Glutamatergic neuron (in vitro differentiated cells): ENCODE results near the gene RASL10A. TPM values are rescaled to one million over a fixed set of nuclear protein-coding genes. Genes with fewer than 3 reads are reported as not detected.
A peak's percentile ranks its signal among the peaks of the same experiment; 100 is the strongest.

Source experiments
- DNase-seq: peaks from one replicate; pipeline ENCODE4 v3.0.0; 2022
- H3K27ac Mint-ChIP-seq: one replicate; pipeline ENCODE4 v1.8.0; 2020; ENCODE audit warnings: mild to moderate bottlenecking, mixed read lengths, inconsistent platforms; ENCODE audit not compliant: unreplicated experiment
- H3K27me3 Mint-ChIP-seq: one replicate; pipeline ENCODE4 v1.8.0; 2020; ENCODE audit warnings: mild to moderate bottlenecking, moderate library complexity, mixed read lengths, inconsistent platforms; ENCODE audit not compliant: unreplicated experiment
- H3K36me3 Mint-ChIP-seq: one replicate; pipeline ENCODE4 v1.8.0; 2020; ENCODE audit warnings: mild to moderate bottlenecking, mixed read lengths, inconsistent platforms; ENCODE audit not compliant: unreplicated experiment
- H3K4me1 Mint-ChIP-seq: one replicate; pipeline ENCODE4 v1.8.0; 2020; ENCODE audit warnings: mild to moderate bottlenecking, low read depth, mixed read lengths, inconsistent platforms; ENCODE audit not compliant: unreplicated experiment
- H3K4me3 Mint-ChIP-seq: one replicate; pipeline ENCODE4 v1.8.0; 2020; ENCODE audit warnings: mild to moderate bottlenecking, mixed read lengths, inconsistent platforms; ENCODE audit not compliant: unreplicated experiment
- H3K9me3 Mint-ChIP-seq: one replicate; pipeline ENCODE4 v1.8.0; 2020; ENCODE audit warnings: mild to moderate bottlenecking, moderate library complexity, mixed read lengths, inconsistent platforms; ENCODE audit not compliant: unreplicated experiment
- CTCF ChIP-seq: fragments of 200-600 bp; sonication (generic); IDR thresholded peaks from one replicate; pipeline ENCODE4 v1.5.0; 2021; ENCODE audit not compliant: partially characterized antibody, unreplicated experiment
- total RNA-seq: library from RNA; stranded (reverse); fragmentation: NEBNext Ultra II Directional; extraction: Animal tissue kit (Norgen Biotek cat#: 25700); gene quantifications from one replicate; pipeline ENCODE4 v1.2.1, GENCODE V29; 2021; ENCODE audit not compliant: unreplicated experiment

The RASL10A gene
- total RNA-seq, 1 donor from 2014 or later: 1.3 TPM

GRCh38 chr22:29313126-29313575, 2.3 kb downstream of the RASL10A start:
- no peak overlapping the region for H3K4me3 Mint-ChIP-seq
- no peak for DNase-seq

DNA sequence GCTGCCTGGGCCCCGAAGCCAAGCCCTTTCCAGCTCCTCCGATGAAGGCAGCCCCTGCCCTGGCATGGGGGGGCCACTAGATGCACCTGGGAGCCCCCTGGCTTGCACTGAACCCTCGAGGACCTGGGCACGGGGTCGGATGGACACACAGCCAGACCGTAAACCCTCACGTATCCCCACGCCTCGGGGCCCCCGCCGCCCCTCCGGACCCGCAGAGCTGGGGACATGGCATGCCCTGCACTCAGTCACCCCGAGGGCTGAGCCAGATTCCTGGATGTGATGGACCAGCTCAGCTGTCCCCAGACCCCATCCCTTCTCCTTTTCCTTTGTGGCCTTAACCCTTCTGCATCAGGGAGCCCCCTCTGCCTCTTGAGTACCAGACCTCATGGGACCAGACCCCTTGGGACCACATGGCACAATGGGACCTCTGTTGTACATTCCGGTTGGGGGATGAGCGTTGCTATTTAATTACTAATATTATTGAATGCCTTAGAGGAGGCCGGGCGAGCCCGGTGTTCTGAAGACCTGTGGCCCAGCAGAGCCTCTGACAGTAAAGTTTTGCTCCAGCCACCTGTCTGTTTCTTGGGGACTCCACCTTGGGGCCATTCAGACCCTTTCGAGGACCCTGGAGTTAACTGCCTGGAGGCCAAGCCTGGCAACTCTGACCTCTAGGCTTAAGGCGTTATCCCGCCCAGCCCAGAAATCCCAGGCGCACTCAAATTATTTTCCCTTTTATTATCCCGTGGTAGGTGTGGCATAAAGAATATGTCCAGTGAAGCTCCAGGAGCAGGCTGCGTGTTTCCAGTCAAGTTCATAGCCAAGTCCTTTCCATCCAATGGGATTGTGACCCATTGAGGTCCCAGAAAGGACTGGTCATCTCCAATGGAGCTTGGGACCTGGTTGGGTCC, 3.0 kb downstream of the RASL10A start:
- Mint-ChIP-seq H3K9me3 (peaks cover 8% of the 10 kb centered on the region), H3K36me3 (peaks cover 16% of the 10 kb centered on the region), H3K4me1 (peaks cover 13% of the 10 kb centered on the region), H3K27me3 (peaks cover 22% of the 10 kb centered on the region), H3K4me3 (peak overlapping the region; percentile 61), H3K27ac (no peak overlapping the region)
- DNase-seq: no peak
- no peak for TF ChIP-seq CTCF

More at GRCh38 chr22:29313126-29313575, 2.3 kb downstream of the RASL10A start:
- peaks cover 13% of the 10 kb centered on the region for H3K4me1 Mint-ChIP-seq
- H3K9me3 Mint-ChIP-seq: peaks cover 6% of the 10 kb centered on the region
- peaks cover 22% of the 10 kb centered on the region for H3K27me3 Mint-ChIP-seq
- peaks cover 16% of the 10 kb centered on the region for H3K36me3 Mint-ChIP-seq
- no peak overlapping the region for H3K27ac Mint-ChIP-seq
- peak; percentile 94 for TF ChIP-seq CTCF

- Mint-ChIP-seq H3K36me3 (peaks cover 9% of the 10 kb centered on the region), H3K27ac (no peak overlapping the region), H3K4me3 (peak overlapping the region; percentile 61), H3K27me3 (peaks cover 16% of the 10 kb centered on the region), H3K9me3 (peaks cover 7% of the 10 kb centered on the region), H3K4me1 (peaks cover 13% of the 10 kb centered on the region)
- DNase-seq: no peak
- TF ChIP-seq CTCF: no peak
Measured at GRCh38 chr22:29311464-29312217, 3.9 kb downstream of the RASL10A start.

GRCh38 chr22:29310863-29311339, 4.6 kb downstream of the RASL10A start:
- no peak overlapping the region for H3K27ac Mint-ChIP-seq
- no peak for TF ChIP-seq CTCF
- peak; percentile 71 for DNase-seq

More at GRCh38 chr22:29310863-29311339, 4.6 kb downstream of the RASL10A start:
- Mint-ChIP-seq H3K4me1 (peaks cover 13% of the 10 kb centered on the region), H3K9me3 (peaks cover 5% of the 10 kb centered on the region), H3K36me3 (peaks cover 6% of the 10 kb centered on the region), H3K27me3 (peaks cover 14% of the 10 kb centered on the region), H3K4me3 (no peak overlapping the region)
